ENCODE results near the gene C6orf132.

C6orf132 gene

DNA sequence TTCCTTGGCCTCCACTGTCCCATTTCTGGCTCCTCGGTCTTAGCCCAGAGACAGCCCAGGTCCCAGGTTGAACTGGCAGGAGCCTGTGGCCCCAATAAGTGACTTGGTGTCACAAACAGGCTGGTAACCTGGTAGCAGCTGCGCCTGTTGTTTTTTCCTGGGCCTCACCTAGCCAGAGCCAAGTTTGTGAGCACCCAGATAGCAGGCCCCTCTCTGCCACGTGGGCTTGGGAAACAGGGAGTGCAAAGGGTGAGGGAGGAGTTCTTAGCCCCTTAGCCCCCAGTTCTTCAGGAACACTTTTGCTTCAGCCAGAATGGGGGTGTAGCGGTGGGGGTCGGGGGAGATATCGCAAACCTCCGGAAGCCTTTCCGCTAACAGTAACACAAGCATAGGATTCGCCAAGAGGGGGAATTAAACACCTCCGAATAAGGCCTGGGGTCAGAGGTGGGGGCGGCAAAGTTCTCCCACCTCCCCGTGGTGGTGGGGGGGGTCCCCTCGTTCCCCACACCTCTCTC is 760 bp downstream of the C6orf132 start:
- TF ChIP-seq EZH2phosphoT487 (IDR thresholded peaks at IDR 0.05; ENCODE audit: low read depth) (no peak), CTCF (IDR thresholded peaks at IDR 0.05; ENCODE audit: low read depth, low read length) (no peak)
- Histone ChIP-seq H3K9ac (ENCODE audit: low read length) (no peak overlapping the region), H3K4me3 (ENCODE audit: low read length) (no peak overlapping the region), H2AFZ (ENCODE audit: low read depth, low read length) (no peak overlapping the region), H3K79me2 (ENCODE audit: low read length) (no peaks in the 10 kb centered on the region), H3K9me3 (ENCODE audit: insufficient read depth, low read length) (no peaks in the 10 kb centered on the region), H3K27ac (ENCODE audit: low read length) (no peak overlapping the region), H4K20me1 (ENCODE audit: insufficient read depth, low read length) (no peaks in the 10 kb centered on the region), H3K36me3 (replicated peaks; ENCODE audit: low read depth, low read length) (no peaks in the 10 kb centered on the region), H3K27me3 (ENCODE audit: low read depth, low read length) (no peaks in the 10 kb centered on the region), H3K4me2 (ENCODE audit: low read length) (no peak overlapping the region), H3K4me1 (ENCODE audit: low read length) (peaks cover 20% of the 10 kb centered on the region)

DNA sequence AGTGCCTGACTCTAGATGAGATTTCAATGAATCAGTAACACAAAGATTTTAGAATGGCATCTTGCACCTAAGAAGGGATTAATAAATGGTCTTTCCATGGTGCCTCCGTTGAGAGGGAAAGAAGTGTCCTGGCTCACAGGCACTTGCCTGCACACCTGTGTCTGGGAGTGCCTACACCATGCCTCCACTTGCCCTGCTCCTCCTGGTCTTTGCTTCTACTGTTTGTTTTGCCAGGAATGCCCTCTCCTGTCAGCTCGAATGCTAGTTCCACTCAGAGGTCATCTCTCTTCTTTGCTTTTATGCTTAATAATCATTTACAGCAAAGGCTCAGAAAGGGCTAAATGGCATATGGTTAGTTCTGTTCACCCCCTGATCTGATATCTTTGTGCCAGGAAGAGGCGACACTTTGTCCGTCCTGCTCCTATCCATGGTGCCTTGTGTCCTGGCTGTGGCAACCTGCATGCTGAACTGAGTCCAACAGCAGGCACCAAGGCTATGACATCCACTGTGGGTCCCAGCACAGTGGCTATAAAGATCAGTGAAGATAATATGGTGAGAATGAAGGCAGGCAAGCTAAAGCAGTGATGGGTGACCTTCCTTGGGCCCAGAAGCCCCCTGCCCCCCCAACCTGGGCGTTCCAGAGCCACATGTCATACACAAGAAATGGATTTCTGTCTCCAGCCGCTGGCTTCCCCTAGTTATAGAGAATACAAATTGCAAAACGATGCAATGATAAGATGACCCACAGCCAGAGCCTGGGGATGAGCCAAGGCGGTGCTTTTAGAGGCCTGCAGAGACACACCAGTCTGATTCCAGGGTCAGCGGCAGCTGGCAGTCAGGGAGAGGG is 1.4 kb downstream of the C6orf132 start:
- H3K79me2 ChIP-seq (ENCODE audit: low read length) = no peaks in the 10 kb centered on the region
- no peak for TF ChIP-seq CTCF (IDR thresholded peaks at IDR 0.05; ENCODE audit: low read depth, low read length)
- no peak for TF ChIP-seq EZH2phosphoT487 (IDR thresholded peaks at IDR 0.05; ENCODE audit: low read depth)
- no peak overlapping the region for H2AFZ ChIP-seq (ENCODE audit: low read depth, low read length)
- H4K20me1 ChIP-seq (ENCODE audit: insufficient read depth, low read length) = no peaks in the 10 kb centered on the region
- H3K4me2 ChIP-seq (ENCODE audit: low read length) = no peak overlapping the region; the same call in 1 of the 2 replicates
- H3K27ac ChIP-seq (ENCODE audit: low read length) = no peak overlapping the region
- no peak overlapping the region for H3K4me3 ChIP-seq (ENCODE audit: low read length)
- no peaks in the 10 kb centered on the region for H3K9me3 ChIP-seq (ENCODE audit: insufficient read depth, low read length)
- peaks cover 26% of the 10 kb centered on the region for H3K4me1 ChIP-seq (ENCODE audit: low read length)
- no peaks in the 10 kb centered on the region for H3K27me3 ChIP-seq (ENCODE audit: low read depth, low read length)
- no peaks in the 10 kb centered on the region for H3K36me3 ChIP-seq (replicated peaks; ENCODE audit: low read depth, low read length)
- no peak overlapping the region for H3K9ac ChIP-seq (ENCODE audit: low read length)

DNA sequence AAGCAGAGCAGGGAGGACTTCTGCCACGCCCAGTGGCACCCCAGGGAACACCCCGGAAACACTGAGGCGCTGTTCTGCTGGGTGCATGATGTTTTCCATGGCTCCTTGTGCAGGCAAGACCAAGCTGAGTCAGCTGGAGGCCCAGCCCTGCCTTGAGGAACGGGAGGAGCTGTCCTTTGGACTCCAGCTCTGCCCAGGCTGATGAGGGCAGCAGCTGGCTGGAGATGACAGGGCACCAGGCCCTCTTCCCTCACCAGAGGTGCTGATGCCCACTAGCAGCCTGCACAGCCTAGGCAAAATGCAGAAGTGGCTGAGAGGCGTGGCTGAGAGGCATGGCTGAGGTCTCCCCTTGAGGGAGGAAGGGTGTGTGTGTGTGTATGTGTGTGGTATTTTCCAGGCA is 2.4 kb downstream of the C6orf132 start:
- Histone ChIP-seq H3K4me3 (ENCODE audit: low read length) (no peak overlapping the region), H3K4me1 (ENCODE audit: low read length) (peaks cover 35% of the 10 kb centered on the region), H3K79me2 (ENCODE audit: low read length) (no peaks in the 10 kb centered on the region), H3K9me3 (ENCODE audit: insufficient read depth, low read length) (no peaks in the 10 kb centered on the region), H3K4me2 (ENCODE audit: low read length) (peak overlapping the region; percentile 25), H4K20me1 (ENCODE audit: insufficient read depth, low read length) (no peaks in the 10 kb centered on the region), H3K27me3 (ENCODE audit: low read depth, low read length) (no peaks in the 10 kb centered on the region), H3K36me3 (replicated peaks; ENCODE audit: low read depth, low read length) (no peaks in the 10 kb centered on the region), H3K27ac (ENCODE audit: low read length) (no peak overlapping the region), H3K9ac (ENCODE audit: low read length) (no peak overlapping the region), H2AFZ (ENCODE audit: low read depth, low read length) (peak overlapping the region; percentile 62; the same call in 1 of the 2 replicates)
- TF ChIP-seq CTCF (IDR thresholded peaks at IDR 0.05; ENCODE audit: low read depth, low read length) = no peak
- TF ChIP-seq EZH2phosphoT487 (IDR thresholded peaks at IDR 0.05; ENCODE audit: low read depth) = no peak
